Retinal pigment epithelial cell (primary cell): Measurements from ENCODE around the gene EIF4G3.

Experiments
- DNase-seq: peaks from one replicate; pipeline ENCODE4 v3.0.0-alpha.2; 2010; ENCODE audit warnings: low read depth
- H3K4me3 ChIP-seq: 2 replicates; pipeline ENCODE4 v1.5.1; 2011; ENCODE audit warnings: mild to moderate bottlenecking, low read length, control low read depth, moderate library complexity
- CTCF ChIP-seq: conservative IDR thresholded peaks from 2 replicates; pipeline ENCODE4 v1.5.1; 2011; ENCODE audit warnings: low read depth, low read length, control low read depth, inconsistent platforms

Gene EIF4G3

GRCh38 chr1:21003281-21004045 is 173.2 kb downstream of the EIF4G3 start:
- H3K4me3 ChIP-seq, result no peak overlapping the region
- no peak for TF ChIP-seq CTCF
- no peak for DNase-seq

GRCh38 chr1:21001042-21001441 is 175.7 kb downstream of the EIF4G3 start:
- no peak for DNase-seq
- H3K4me3 ChIP-seq, result no peak overlapping the region
- TF ChIP-seq CTCF, result no peak

GRCh38 chr1:21000245-21000594 is 176.5 kb downstream of the EIF4G3 start:
- H3K4me3 ChIP-seq, result no peak overlapping the region
- no peak for TF ChIP-seq CTCF
- DNase-seq, result no peak

- no peak for DNase-seq
- no peak for TF ChIP-seq CTCF
- no peak overlapping the region for H3K4me3 ChIP-seq
Observed at GRCh38 chr1:20999525-21000244, 177.0 kb downstream of the EIF4G3 start.

GRCh38 chr1:20998826-20999225 is 177.9 kb downstream of the EIF4G3 start:
- no peak for DNase-seq
- no peak for TF ChIP-seq CTCF
- H3K4me3 ChIP-seq, result no peak overlapping the region

- no peak overlapping the region for H3K4me3 ChIP-seq
- DNase-seq, result no peak
- no peak for TF ChIP-seq CTCF
Observed at GRCh38 chr1:20997602-20998224, 179.0 kb downstream of the EIF4G3 start.
